Frontal cortex (tissue), 4 donors: Measurements from ENCODE around the gene P2RY6. TPM values are rescaled to one million over a fixed set of nuclear protein-coding genes. Genes with fewer than 3 reads are reported as not detected.

Experiments
- DNase-seq, 2 donors: peaks; one replicate each; pipeline ENCODE4 v3.0.0; 2012; ENCODE audit warnings: low spot score in 2 of 2
- FAIRE-seq: peaks from 2 replicates; lab custom pipeline; 2012; peaks lifted over from hg19 to GRCh38; lab: Jason Lieb, UNC
- total RNA-seq: library from RNA; depleted of rRNA; stranded (reverse); fragments of >200 nt; gene quantifications from one replicate; pipeline ENCODE4 v1.2.3, GENCODE V29; 2014
- donor health status: control.
- donor health status: control.
- donor health status: control.

P2RY6 gene
- total RNA-seq, 1 donor from 2014 or later = under 0.01 TPM

GRCh38 chr11:73291781-73292524 lies 19.8 kb downstream of the P2RY6 start:
- DNase-seq (no peak), FAIRE-seq (no peak)

- FAIRE-seq (no peak), DNase-seq (no peak)
These were observed 20.4 kb downstream of the P2RY6 start for GRCh38 chr11:73292525-73292894.

GRCh38 chr11:73293356-73293936 lies 21.3 kb downstream of the P2RY6 start:
- DNase-seq (no peak), FAIRE-seq (no peak)

- DNase-seq = no peak
- FAIRE-seq = no peak
These were observed 22.5 kb downstream of the P2RY6 start for GRCh38 chr11:73294604-73295003.

GRCh38 chr11:73295241-73295995 lies 23.3 kb downstream of the P2RY6 start:
- DNase-seq (peak in 1 of 2 donors; percentile 64), FAIRE-seq (no peak)

GRCh38 chr11:73295996-73296318 lies 23.8 kb downstream of the P2RY6 start:
- DNase-seq (no peak), FAIRE-seq (no peak)

- no peak for DNase-seq
- FAIRE-seq = no peak
These were observed 24.5 kb downstream of the P2RY6 start for GRCh38 chr11:73296501-73297230.

- FAIRE-seq (no peak), DNase-seq (no peak)
These were observed 25.1 kb downstream of the P2RY6 start for GRCh38 chr11:73297231-73297590.

- FAIRE-seq (no peak), DNase-seq (no peak)
These were observed 25.6 kb downstream of the P2RY6 start for GRCh38 chr11:73297702-73298101.

- FAIRE-seq (no peak), DNase-seq (no peak)
These were observed 26.1 kb downstream of the P2RY6 start for GRCh38 chr11:73298233-73298632.

GRCh38 chr11:73299751-73300150 lies 27.6 kb downstream of the P2RY6 start:
- FAIRE-seq = no peak

GRCh38 chr11:73306069-73306841 lies 34.1 kb downstream of the P2RY6 start:
- no peak for FAIRE-seq
- no peak for DNase-seq

More at GRCh38 chr11:73299751-73300150, 27.6 kb downstream of the P2RY6 start:
- DNase-seq = no peak

- no peak for DNase-seq
- FAIRE-seq = no peak
These were observed 34.8 kb downstream of the P2RY6 start for GRCh38 chr11:73306977-73307322.

GRCh38 chr11:73307323-73308002 lies 35.3 kb downstream of the P2RY6 start:
- DNase-seq = peak; percentile 89 to 95
- no peak for FAIRE-seq

- DNase-seq (peak; percentile 66 to 69), FAIRE-seq (no peak)
These were observed 36.1 kb downstream of the P2RY6 start, which contains the start of gene ARHGEF17 for GRCh38 chr11:73308003-73308960. Gene ARHGEF17, plus strand, starts transcription at chr11:73308276. Its CDS starts 363 bp downstream, at chr11:73308639.

- FAIRE-seq (no peak), DNase-seq (peak in 1 of 2 donors; percentile 59)
These were observed 37.1 kb downstream of the P2RY6 start for GRCh38 chr11:73308961-73309919.

- no peak for DNase-seq
- FAIRE-seq = no peak
These were observed 37.9 kb downstream of the P2RY6 start for GRCh38 chr11:73310076-73310475.
